Aorta (tissue), 5 donors: Measurements from ENCODE around the gene MLH1. TPM values are rescaled to one million over a fixed set of nuclear protein-coding genes. Genes with fewer than 3 reads are reported as not detected.

Experiments used
- ATAC-seq: fragments of 200-7000 bp; cut with Tn5 transposase; one replicate; pipeline ENCODE4 v1.9.1; 2022; ENCODE audit warnings: moderate library complexity; ENCODE audit not compliant: low FRiP score
- DNase-seq, 2 donors: peaks; one replicate each; pipeline ENCODE4 v3.0.0-alpha.2; 2020
- H3K27ac ChIP-seq, 2 donors: one replicate each; pipeline ENCODE4 v1.5.1; 2013; ENCODE audit warnings: low read length in 2 of 2, mild to moderate bottlenecking in 2 of 2, moderate library complexity in 2 of 2, control low read depth in 1 of 2, inconsistent platforms in 1 of 2, low read depth in 1 of 2
- H3K27me3 ChIP-seq, 2 donors: one replicate each; pipeline ENCODE4 v1.6.1; 2013; ENCODE audit warnings: control low read depth in 1 of 2, low read length in 1 of 2, mild to moderate bottlenecking in 1 of 2, moderate library complexity in 1 of 2; ENCODE audit not compliant: insufficient read depth in 2 of 2, control insufficient read depth in 1 of 2
- H3K36me3 ChIP-seq, 2 donors: one replicate each; pipeline ENCODE4 v1.6.1; 2013; ENCODE audit warnings: control low read depth in 1 of 2, low read length in 1 of 2, mild to moderate bottlenecking in 1 of 2; ENCODE audit not compliant: insufficient read depth in 2 of 2, control insufficient read depth in 1 of 2
- H3K4me1 ChIP-seq, 2 donors: one replicate each; pipeline ENCODE4 v1.6.1; 2013; ENCODE audit warnings: low read length in 2 of 2, control low read depth in 1 of 2, mild to moderate bottlenecking in 1 of 2, moderate library complexity in 1 of 2; ENCODE audit not compliant: insufficient read depth in 2 of 2, control insufficient read depth in 1 of 2
- H3K4me3 ChIP-seq, 2 donors: one replicate each; pipeline ENCODE4 v1.5.1; 2013; ENCODE audit warnings: low read length in 2 of 2, control low read depth in 1 of 2, mild to moderate bottlenecking in 1 of 2
- H3K9me3 ChIP-seq: one replicate; pipeline ENCODE4 v1.6.1; 2013; ENCODE audit warnings: mild to moderate bottlenecking, low read length; ENCODE audit not compliant: control insufficient read depth
- WGBS, 2 donors: extraction: QIAGEN DNeasy Blood & Tissue Kit; methylation state at CpG; one replicate each; pipeline ENCODE4 v1.1.7; 2013; 5-methylcytosine and 5-hydroxymethylcytosine counted together
- intact Hi-C, 2 donors: fragments of 100-400 bp; cut with DNase I; formaldehyde crosslinking; loops; one replicate each; pipeline versions ENCODE4 v1.14.2 to v1.15.0; 2022
- polyA plus RNA-seq, 2 donors: library from polyadenylated mRNA; stranded (reverse); fragments of 200-250 nt; gene quantifications; one replicate each; pipeline ENCODE4 v1.2.3, GENCODE V29; 2013
- total RNA-seq, 2 donors: library from RNA; stranded (reverse); fragmentation: NEBNext Ultra II Directional; extraction: Animal tissue kit (Norgen Biotek cat#: 25700); gene quantifications; one replicate each; pipeline ENCODE4 v1.2.1, GENCODE V29; 2021
- donor health status: healthy with polysubstance abuse.
- donor health status: Bipolar disorder and iron deficiency.
- donor health status: DM: no; HTN: no; CAD: no.
- donor health status: DM: no; HTN: no; CAD: no.
- donor health status: DM: yes; HTN: yes; CAD: no.

The MLH1 gene
- total and polyA plus RNA-seq, 4 donors: 19.5 to 28.0 (median 23.9) TPM

- ATAC-seq (no peak), DNase-seq (no peak)
- Histone ChIP-seq H3K27me3 (no peaks in the 10 kb centered on the region), H3K36me3 (peaks cover 12 to 15% of the 10 kb centered on the region in 2 donors), H3K4me3 (no peak overlapping the region), H3K4me1 (peaks cover 0 to 4% of the 10 kb centered on the region in 2 donors), H3K9me3 (no peaks in the 10 kb centered on the region), H3K27ac (peak overlapping the region; percentile 1 to 17)
- WGBS, 2 donors: 73 to 75% methylated on average over 3 of the region's 3 CpGs
- intact Hi-C loops: no loop called here
Measured at GRCh38 chr3:37025561-37026335, 32.4 kb downstream of the MLH1 start.

- Histone ChIP-seq H3K9me3 (no peaks in the 10 kb centered on the region), H3K4me1 (peaks cover 2 to 8% of the 10 kb centered on the region in 2 donors), H3K4me3 (no peak overlapping the region), H3K27me3 (no peaks in the 10 kb centered on the region), H3K36me3 (peaks cover 8 to 12% of the 10 kb centered on the region in 2 donors), H3K27ac (no peak overlapping the region)
- DNase-seq (no peak), ATAC-seq (no peak)
- 58 to 76% methylated on average over 5 of the region's 5 CpGs for WGBS, 2 donors
- intact Hi-C loops: no loop called here
Measured at GRCh38 chr3:37026851-37027250, 33.5 kb downstream of the MLH1 start.

- 40 to 41% methylated on average over 1 of the region's 1 CpG for WGBS, 2 donors
- DNase-seq: peak in 1 of 2 donors; percentile 52
Measured at GRCh38 chr3:37028329-37028728, 35.0 kb downstream of the MLH1 start.

GRCh38 chr3:37029111-37029510 is 35.8 kb downstream of the MLH1 start:
- H3K4me1 ChIP-seq: peaks cover 8 to 10% of the 10 kb centered on the region in 2 donors

More at GRCh38 chr3:37028329-37028728, 35.0 kb downstream of the MLH1 start:
- peaks cover under 1 to 2% of the 10 kb centered on the region in 2 donors for H3K36me3 ChIP-seq
- intact Hi-C loops: no loop called here
- H3K27ac ChIP-seq: peak overlapping the region in 1 of 2 donors; percentile 33
- H3K9me3 ChIP-seq: no peaks in the 10 kb centered on the region
- H3K4me1 ChIP-seq: peaks cover 8 to 10% of the 10 kb centered on the region in 2 donors
- H3K4me3 ChIP-seq: no peak overlapping the region
- no peaks in the 10 kb centered on the region for H3K27me3 ChIP-seq
- no peak for ATAC-seq

GRCh38 chr3:37029516-37030163 is 36.3 kb downstream of the MLH1 start:
- H3K9me3 ChIP-seq: no peaks in the 10 kb centered on the region
- no peak overlapping the region for H3K27ac ChIP-seq
- H3K4me3 ChIP-seq: no peak overlapping the region
- DNase-seq: no peak
- intact Hi-C loops: no loop called here
- no peaks in the 10 kb centered on the region for H3K27me3 ChIP-seq
- H3K36me3 ChIP-seq: peaks cover 0 to 2% of the 10 kb centered on the region in 2 donors
- H3K4me1 ChIP-seq: peaks cover 8 to 10% of the 10 kb centered on the region in 2 donors
- ATAC-seq: no peak

More at GRCh38 chr3:37029111-37029510, 35.8 kb downstream of the MLH1 start:
- Histone ChIP-seq H3K4me3 (no peak overlapping the region), H3K27me3 (no peaks in the 10 kb centered on the region), H3K36me3 (peaks cover 0 to 2% of the 10 kb centered on the region in 2 donors), H3K9me3 (no peaks in the 10 kb centered on the region), H3K27ac (no peak overlapping the region)
- no peak for ATAC-seq
- WGBS, 2 donors: 90 to 96% methylated on average over 1 of the region's 1 CpG
- DNase-seq: no peak
- intact Hi-C loops: no loop called here

GRCh38 chr3:37030588-37030987 is 37.3 kb downstream of the MLH1 start:
- no peak overlapping the region for H3K4me3 ChIP-seq
- peak overlapping the region in 1 of 2 donors; percentile 78 for H3K27ac ChIP-seq
- DNase-seq (no peak), ATAC-seq (no peak)
- WGBS, 2 donors: 25 to 32% methylated on average over 3 of the region's 3 CpGs
- H3K27me3 ChIP-seq: no peaks in the 10 kb centered on the region
- no peaks in the 10 kb centered on the region for H3K9me3 ChIP-seq
- intact Hi-C loops: no loop called here
- peaks cover 0 to 4% of the 10 kb centered on the region in 2 donors for H3K36me3 ChIP-seq
- H3K4me1 ChIP-seq: peaks cover 8 to 10% of the 10 kb centered on the region in 2 donors

- no peak for ATAC-seq
- no peak overlapping the region for H3K4me3 ChIP-seq
- peaks cover 0 to 4% of the 10 kb centered on the region in 2 donors for H3K36me3 ChIP-seq
- H3K4me1 ChIP-seq: peaks cover 8 to 10% of the 10 kb centered on the region in 2 donors
- intact Hi-C loops: no loop called here
- peak overlapping the region in 1 of 2 donors; percentile 71 for H3K27ac ChIP-seq
- no peak for DNase-seq
- WGBS, 2 donors: 46 to 52% methylated on average over 7 of the region's 7 CpGs
- no peaks in the 10 kb centered on the region for H3K27me3 ChIP-seq
- no peaks in the 10 kb centered on the region for H3K9me3 ChIP-seq
Measured at GRCh38 chr3:37031096-37031682, 37.9 kb downstream of the MLH1 start.

- Histone ChIP-seq H3K36me3 (peaks cover 0 to 4% of the 10 kb centered on the region in 2 donors), H3K4me3 (no peak overlapping the region), H3K4me1 (peaks cover 8 to 10% of the 10 kb centered on the region in 2 donors), H3K27ac (peak overlapping the region; percentile 33 to 71), H3K9me3 (no peaks in the 10 kb centered on the region), H3K27me3 (no peaks in the 10 kb centered on the region)
- intact Hi-C loops: no loop called here
- 5 to 13% methylated on average over 10 of the region's 10 CpGs for WGBS, 2 donors
- ATAC-seq (peak; percentile 89), DNase-seq (peak; percentile 66 to 78)
Measured at GRCh38 chr3:37032961-37033360, 39.6 kb downstream of the MLH1 start.
